ENCODE measurements around the gene PRDM16. TPM values are rescaled to one million over a fixed set of nuclear protein-coding genes. Genes with fewer than 3 reads are reported as not detected.
A peak's percentile ranks its signal among the peaks of the same experiment; 100 is the strongest.

PRDM16 gene
- total and polyA plus RNA-seq, 2 of the 8 experiments (the other 6 are each of a cell fraction or from before 2014, with no cell fraction given): 0.39 to 0.43 TPM

GRCh38 chr1:3456449-3456963 is 387.5 kb downstream of the PRDM16 start:
- 88% methylated on average over 12 of the region's 12 CpGs; no CpG with 5 or more reads in 1 of the 2 experiments for WGBS, 2 experiments (ENCODE audit: extremely low coverage in 1 of 2, insufficient coverage in 1 of 2, insufficient read length in 1 of 2, insufficient replicate concordance in 2 of 2, low coverage in 1 of 2, low lambda C conversion rate in 2 of 2, missing lambda C conversion rate in 1 of 2)
- POLR2A ChIA-PET (ENCODE audit: partially characterized antibody): interaction anchor here (0.9 to 1.4 kb wide), 4 partner anchors 15 to 176 kb away, joined by 3 to 5 read pairs (median 4); no protein-coding TSS in a partner anchor
- H3K4me3 ChIP-seq (ENCODE audit: extremely low read depth in 1 of 4, insufficient read depth in 2 of 4, low read depth in 3 of 4, low read length in 4 of 4): no peak overlapping the region
- H4K20me1 ChIP-seq (replicated peaks in 1 of 2; ENCODE audit: control insufficient read depth in 1 of 2, insufficient read depth in 2 of 2, low read length in 2 of 2): peaks cover 3 to 11% of the 10 kb centered on the region in 2 experiments
- peaks cover 0 to 13% of the 10 kb centered on the region in 2 experiments; a peak in 1 of 4 replicates for H3K79me2 ChIP-seq (ENCODE audit: control insufficient read depth in 1 of 2, insufficient read depth in 2 of 2, low read length in 2 of 2)
- no peaks in the 10 kb centered on the region for H3K36me3 ChIP-seq (ENCODE audit: control insufficient read depth in 2 of 4, insufficient read depth in 4 of 4, low read length in 3 of 4)
- H2AFZ ChIP-seq (ENCODE audit: low read length): no peak overlapping the region
- CTCF ChIA-PET (ENCODE audit: partially characterized antibody): interaction anchor here (0.8 to 1.5 kb wide), 7 partner anchors 15 to 162 kb away, joined by 3 to 6 read pairs (median 4); no protein-coding TSS in a partner anchor
- no peak overlapping the region for H2BK15ac ChIP-seq (ENCODE audit: low read length)
- H2BK20ac ChIP-seq (ENCODE audit: low read length): no peak overlapping the region
- no peak overlapping the region for H2BK5ac ChIP-seq (ENCODE audit: low read depth, low read length)
- no peak overlapping the region for H3K18ac ChIP-seq (ENCODE audit: extremely low read depth, low read length)
- no peak overlapping the region for H3K27ac ChIP-seq (ENCODE audit: low read depth, low read length)
- H4K8ac ChIP-seq (ENCODE audit: extremely low read depth, insufficient read depth, low read length): peak overlapping the region; percentile 57
- no peak for DNase-seq (ENCODE audit: low read depth in 1 of 2, low spot score in 2 of 2)
- peak overlapping the region; percentile 22 for H4K91ac ChIP-seq (replicated peaks; ENCODE audit: insufficient read length, low read length)
- peaks cover 0 to 20% (median 16%) of the 10 kb centered on the region in 4 experiments; a peak in 6 of 7 replicates for H3K4me1 ChIP-seq (replicated peaks in 1 of 4; ENCODE audit: control insufficient read depth in 3 of 4, insufficient read depth in 4 of 4, low read length in 3 of 4)
- no peak overlapping the region for H3K23ac ChIP-seq (ENCODE audit: insufficient read length)
- H3K14ac ChIP-seq (ENCODE audit: insufficient read length): no peak overlapping the region
- H2BK12ac ChIP-seq (ENCODE audit: low read depth, low read length): peak overlapping the region; percentile 3; the same call in 1 of the 2 replicates
- peak overlapping the region in 1 of 2 experiments; percentile 4; a peak in 1 of 4 replicates for H3K4me2 ChIP-seq (ENCODE audit: insufficient read depth in 1 of 2, low read depth in 2 of 2, low read length in 2 of 2)
- peaks cover 3% of the 10 kb centered on the region; the same call in 1 of the 2 replicates for H3K23me2 ChIP-seq (ENCODE audit: low read depth, low read length)
- no peak for TF ChIP-seq TCF12 (IDR thresholded peaks at IDR 0.05; ENCODE audit: low read depth, low read length)
- TF ChIP-seq JUN (IDR thresholded peaks at IDR 0.05; ENCODE audit: low read depth, low read length): no peak
- no peak overlapping the region for H3K56ac ChIP-seq (replicated peaks; ENCODE audit: insufficient read length, low read depth, low read length)
- no peaks in the 10 kb centered on the region for H3K9me3 ChIP-seq (ENCODE audit: insufficient read depth in 2 of 2, low read depth in 1 of 2, low read length in 1 of 2)
- no peak overlapping the region for H3K9ac ChIP-seq (replicated peaks in 1 of 4; ENCODE audit: extremely low read depth in 1 of 4, low read depth in 3 of 4, low read length in 3 of 4)
- peaks cover 0 to 3% (median 0%) of the 10 kb centered on the region in 4 experiments; a peak in 1 of 7 replicates for H3K27me3 ChIP-seq (replicated peaks in 1 of 4; ENCODE audit: control insufficient read depth in 3 of 4, extremely low read depth in 1 of 4, insufficient read depth in 3 of 4, low read length in 3 of 4)
- peaks cover 5% of the 10 kb centered on the region; the same call in 1 of the 2 replicates for H3K79me1 ChIP-seq (ENCODE audit: low read depth, low read length)
- FAIRE-seq: no peak
- no peak overlapping the region for H4K5ac ChIP-seq (ENCODE audit: insufficient read length, low read depth, low read length)
- no peak overlapping the region for H2AK5ac ChIP-seq (ENCODE audit: low read depth, low read length)
- H3K4ac ChIP-seq (replicated peaks; ENCODE audit: insufficient read length, low read depth, low read length): no peak overlapping the region
- H2BK120ac ChIP-seq (replicated peaks; ENCODE audit: low read depth, low read length): no peak overlapping the region

Data from H1 (cell line).